22Rv1 (cell line): ENCODE results near the gene VENTX.

Source experiments
- ZFX ChIP-seq: fragments of 450-650 bp; IDR thresholded peaks from 2 replicates; pipeline ENCODE4 v1.6.1; 2017; ENCODE audit warnings: antibody characterized with exemption, borderline replicate concordance
- TF ChIP-seq, protein P1 (sequence below): fragments of 450-650 bp; IDR thresholded peaks from 2 replicates; pipeline ENCODE4 v1.5.1; 2017; ENCODE audit warnings: mild to moderate bottlenecking

DNA sequence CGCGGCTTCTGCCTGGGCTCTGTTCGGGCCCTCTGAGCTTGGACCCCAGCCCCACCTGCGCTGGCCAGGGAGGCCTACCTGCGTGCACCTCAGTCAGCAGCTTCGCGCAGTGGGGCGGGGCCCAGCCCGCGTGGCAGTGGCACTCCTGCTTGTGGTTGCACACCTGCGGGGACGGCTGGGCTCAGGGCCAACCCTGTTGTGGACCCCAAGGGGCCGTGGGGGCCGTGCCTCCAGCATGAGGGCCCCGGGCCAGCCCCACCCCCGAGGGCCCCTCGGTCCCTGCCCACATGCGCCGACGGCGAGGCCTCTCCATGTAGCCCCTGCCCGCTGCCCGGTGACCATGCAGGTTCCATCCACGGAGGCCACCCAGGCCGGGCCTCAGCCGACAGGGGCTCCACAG, 31.7 kb downstream of the VENTX start:
- TF ChIP-seq, protein P1, sequence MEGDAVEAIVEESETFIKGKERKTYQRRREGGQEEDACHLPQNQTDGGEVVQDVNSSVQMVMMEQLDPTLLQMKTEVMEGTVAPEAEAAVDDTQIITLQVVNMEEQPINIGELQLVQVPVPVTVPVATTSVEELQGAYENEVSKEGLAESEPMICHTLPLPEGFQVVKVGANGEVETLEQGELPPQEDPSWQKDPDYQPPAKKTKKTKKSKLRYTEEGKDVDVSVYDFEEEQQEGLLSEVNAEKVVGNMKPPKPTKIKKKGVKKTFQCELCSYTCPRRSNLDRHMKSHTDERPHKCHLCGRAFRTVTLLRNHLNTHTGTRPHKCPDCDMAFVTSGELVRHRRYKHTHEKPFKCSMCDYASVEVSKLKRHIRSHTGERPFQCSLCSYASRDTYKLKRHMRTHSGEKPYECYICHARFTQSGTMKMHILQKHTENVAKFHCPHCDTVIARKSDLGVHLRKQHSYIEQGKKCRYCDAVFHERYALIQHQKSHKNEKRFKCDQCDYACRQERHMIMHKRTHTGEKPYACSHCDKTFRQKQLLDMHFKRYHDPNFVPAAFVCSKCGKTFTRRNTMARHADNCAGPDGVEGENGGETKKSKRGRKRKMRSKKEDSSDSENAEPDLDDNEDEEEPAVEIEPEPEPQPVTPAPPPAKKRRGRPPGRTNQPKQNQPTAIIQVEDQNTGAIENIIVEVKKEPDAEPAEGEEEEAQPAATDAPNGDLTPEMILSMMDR = no peak
- TF ChIP-seq ZFX = no peak
